Endometrial microvascular endothelial cells (primary cell): ENCODE measurements around the gene DIP2C. TPM values are rescaled to one million over a fixed set of nuclear protein-coding genes. Genes with fewer than 3 reads are reported as not detected.

Experiments used
- in situ Hi-C: cut with HindIII; loops from 2 replicates; pipeline ENCODE4 v1.10.0; 2017; ENCODE audit warnings: low sequenced_read_pairs, low pct_unique_long_range_greater_than_20kb; ENCODE audit errors: inconsistent ontology term
- total RNA-seq: library from RNA; depleted of rRNA; stranded (reverse); fragments of >200 nt; gene quantifications from one replicate; pipeline ENCODE4 v1.2.3, GENCODE V29; 2015; ENCODE audit errors: inconsistent ontology term

Gene DIP2C
- total RNA-seq, 1 donor from 2014 or later, result 3.2 TPM

GRCh38 chr10:504121-504611 is 185.3 kb downstream of the DIP2C start:
- in situ Hi-C loops, result no loop called here

GRCh38 chr10:501596-501995 is 187.9 kb downstream of the DIP2C start:
- in situ Hi-C loops, result no loop called here

- in situ Hi-C loops, result no loop called here
These were observed 188.6 kb downstream of the DIP2C start for GRCh38 chr10:500876-501275.

- in situ Hi-C loops, result no loop called here
These were observed 189.5 kb downstream of the DIP2C start for GRCh38 chr10:499991-500390.

- in situ Hi-C loops, result no loop called here
These were observed 190.6 kb downstream of the DIP2C start for GRCh38 chr10:498760-499435.

- in situ Hi-C loops, result no loop called here
These were observed 191.5 kb downstream of the DIP2C start for GRCh38 chr10:497898-498451.

GRCh38 chr10:497289-497688 is 192.2 kb downstream of the DIP2C start:
- in situ Hi-C loops, result no loop called here

GRCh38 chr10:494556-494955 is 194.9 kb downstream of the DIP2C start:
- in situ Hi-C loops, result no loop called here

GRCh38 chr10:494149-494542 is 195.3 kb downstream of the DIP2C start:
- in situ Hi-C loops, result no loop called here

- in situ Hi-C loops, result no loop called here
These were observed 195.9 kb downstream of the DIP2C start for GRCh38 chr10:493391-494148.

- in situ Hi-C loops, result no loop called here
These were observed 196.6 kb downstream of the DIP2C start for GRCh38 chr10:492836-493235.

GRCh38 chr10:491667-492424 is 197.6 kb downstream of the DIP2C start:
- in situ Hi-C loops, result no loop called here

GRCh38 chr10:490891-491571 is 198.4 kb downstream of the DIP2C start:
- in situ Hi-C loops, result no loop called here

- in situ Hi-C loops, result no loop called here
These were observed 199.2 kb downstream of the DIP2C start for GRCh38 chr10:490256-490655.

GRCh38 chr10:489330-489729 is 200.1 kb downstream of the DIP2C start:
- in situ Hi-C loops, result no loop called here

GRCh38 chr10:488933-489215 is 200.6 kb downstream of the DIP2C start:
- in situ Hi-C loops, result no loop called here

GRCh38 chr10:488081-488932 is 201.2 kb downstream of the DIP2C start:
- in situ Hi-C loops, result no loop called here

- in situ Hi-C loops, result no loop called here
These were observed 202.7 kb downstream of the DIP2C start for GRCh38 chr10:486666-487322.
